PC-3 (cell line): Measurements from ENCODE around the gene ST8SIA4. TPM values are rescaled to one million over a fixed set of nuclear protein-coding genes. Genes with fewer than 3 reads are reported as not detected.

Source experiments
- ATAC-seq: fragments of 200-7000 bp; cut with Tn5 transposase; 2 replicates; pipeline ENCODE4 v1.9.1; 2020; ENCODE audit warnings: mild to moderate bottlenecking, moderate library complexity
- BruUV-seq: library from RNA; stranded (reverse); fragments of 400-500 nt; replicated peaks from 2 replicates; lab custom pipeline; 2021; lab: Mats Ljungman, UMichigan
- CTCF ChIA-PET: fragments of 300-600 bp; sonication (Branson Sonifier 250); formaldehyde crosslinking; loops from one replicate; lab custom pipeline; 2022; ENCODE audit warnings: antibody characterized with exemption; lab: Charles Lee
- POLR2A ChIA-PET: fragments of 300-600 bp; sonication (Branson Sonifier 250); formaldehyde crosslinking; loops from one replicate; lab custom pipeline; 2022; ENCODE audit warnings: antibody characterized with exemption; ENCODE audit not compliant: unreplicated experiment; lab: Charles Lee
- DNase-seq: peaks from one replicate; pipeline ENCODE4 v3.0.0-alpha.2; 2015
- H2AFZ ChIP-seq: fragments of 300-600 bp; sonication (generic); 2 replicates; pipeline ENCODE4 v1.6.0; 2016; ENCODE audit warnings: antibody characterized with exemption, low read length
- H3F3A ChIP-seq: fragments of 300-600 bp; sonication (generic); one replicate; pipeline ENCODE4 v1.6.0; 2017; ENCODE audit warnings: antibody characterized with exemption, low read length, control low read depth, mild to moderate bottlenecking; ENCODE audit not compliant: unreplicated experiment
- H3K27ac ChIP-seq: fragments of 300-600 bp; sonication (generic); 2 replicates; pipeline ENCODE4 v1.5.1; 2016; ENCODE audit warnings: mild to moderate bottlenecking, low read length
- H3K27me3 ChIP-seq: fragments of 300-600 bp; sonication (generic); 2 replicates; pipeline ENCODE4 v1.6.1; 2016; ENCODE audit warnings: low read length, mixed read lengths
- H3K36me3 ChIP-seq: fragments of 300-600 bp; sonication (generic); 2 replicates; pipeline ENCODE4 v1.6.1; 2016; ENCODE audit warnings: low read depth, mixed run types, low read length, mixed read lengths
- H3K4me1 ChIP-seq: fragments of 300-600 bp; sonication (generic); 2 replicates; pipeline ENCODE4 v1.5.1; 2016; ENCODE audit warnings: low read length; ENCODE audit not compliant: insufficient read depth
- H3K4me2 ChIP-seq: fragments of 300-600 bp; sonication (generic); 2 replicates; pipeline ENCODE4 v1.6.0; 2016; ENCODE audit warnings: low read length
- H3K4me3 ChIP-seq: fragments of 300-600 bp; sonication (generic); 2 replicates; pipeline ENCODE4 v1.5.1; 2016; ENCODE audit warnings: mild to moderate bottlenecking, low read length, mixed read lengths
- H3K79me2 ChIP-seq: fragments of 300-600 bp; sonication (generic); 2 replicates; pipeline ENCODE4 v1.6.1; 2017; ENCODE audit warnings: low read length, mixed read lengths
- H3K9ac ChIP-seq: fragments of 300-600 bp; sonication (generic); 2 replicates; pipeline ENCODE4 v1.6.0; 2016; ENCODE audit warnings: mild to moderate bottlenecking, low read length
- H3K9me2 ChIP-seq: fragments of 300-600 bp; sonication (generic); replicated peaks from 2 replicates; pipeline ENCODE4 v1.6.1; 2016; ENCODE audit warnings: mixed run types, low read length, mixed read lengths
- H3K9me3 ChIP-seq: fragments of 300-600 bp; sonication (generic); 2 replicates; pipeline ENCODE4 v1.6.1; 2016; ENCODE audit warnings: low read length, mixed read lengths
- H4K20me1 ChIP-seq: fragments of 300-600 bp; sonication (generic); 2 replicates; pipeline ENCODE4 v1.6.1; 2016; ENCODE audit warnings: low read length, mixed read lengths
- CTCF ChIP-seq: fragments of 300-600 bp; sonication (generic); conservative IDR thresholded peaks from 2 replicates; pipeline ENCODE4 v1.5.1; 2017; ENCODE audit warnings: antibody characterized with exemption, low read depth, mild to moderate bottlenecking, low read length
- EZH2 ChIP-seq: fragments of 300-600 bp; sonication (generic); IDR thresholded peaks from one replicate; pipeline ENCODE4 v1.6.1; 2017; ENCODE audit warnings: antibody characterized with exemption, mild to moderate bottlenecking, low read length; ENCODE audit not compliant: unreplicated experiment
- EZH2phosphoT487 ChIP-seq: fragments of 300-600 bp; sonication (generic); IDR thresholded peaks from 2 replicates; pipeline ENCODE4 v1.6.1; 2018; ENCODE audit warnings: mild to moderate bottlenecking, antibody characterized with exemption, low read length, borderline replicate concordance
- intact Hi-C: fragments of 100-400 bp; cut with micrococcal nuclease; formaldehyde crosslinking; loops from 2 replicates; pipeline ENCODE4 v1.9.0; 2023
- total RNA-seq: library from RNA; depleted of rRNA; stranded (reverse); fragments of >200 nt; gene quantifications from 2 replicates; pipeline ENCODE4 v1.2.3, GENCODE V29; 2014

Gene ST8SIA4
- total RNA-seq, 1 experiment from 2014 or later: 0.91 TPM

DNA sequence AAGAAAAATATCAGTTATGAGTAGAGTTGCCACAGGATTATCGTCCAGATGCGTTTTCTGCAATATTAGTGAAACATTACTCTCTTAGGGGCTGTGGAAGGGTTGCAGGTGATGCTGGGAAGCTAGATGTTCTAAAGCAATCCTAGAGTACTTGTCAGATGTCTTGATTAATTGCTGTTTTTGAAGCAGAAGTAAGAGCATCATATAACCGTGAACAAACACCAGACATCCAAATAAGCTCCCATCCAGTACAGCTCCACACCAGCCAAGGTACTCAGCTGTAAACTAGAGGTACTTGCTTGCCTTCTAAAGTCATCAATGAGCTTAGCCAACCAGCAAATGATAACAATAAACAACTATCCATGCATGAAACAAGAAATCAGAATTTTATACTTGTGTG lies 131.1 kb downstream of the ST8SIA4 start:
- Histone ChIP-seq H2AFZ (no peak overlapping the region), H3K9me2 (no peaks in the 10 kb centered on the region), H3K9ac (no peak overlapping the region), H3K4me2 (no peak overlapping the region), H3K4me1 (peaks cover 8% of the 10 kb centered on the region; the same call in 1 of the 2 replicates), H3K36me3 (no peaks in the 10 kb centered on the region), H3K79me2 (no peaks in the 10 kb centered on the region), H3F3A (no peaks in the 10 kb centered on the region), H3K27me3 (no peaks in the 10 kb centered on the region), H3K4me3 (no peak overlapping the region), H3K27ac (no peak overlapping the region), H3K9me3 (no peaks in the 10 kb centered on the region), H4K20me1 (no peaks in the 10 kb centered on the region)
- no TSS peak for BruUV-seq
- DNase-seq (no peak), ATAC-seq (no peak)
- intact Hi-C loops: loop anchor here (5.0 to 10.0 kb wide), 3 partner anchors 150 to 623 kb away; no protein-coding TSS in a partner anchor
- CTCF ChIA-PET: no interaction called here
- POLR2A ChIA-PET: interaction anchor here (0.6 kb wide), 1 partner anchor 138 kb away, joined by 4 read pairs; no protein-coding TSS in a partner anchor
- TF ChIP-seq CTCF (no peak), EZH2phosphoT487 (no peak), EZH2 (no peak)

DNA sequence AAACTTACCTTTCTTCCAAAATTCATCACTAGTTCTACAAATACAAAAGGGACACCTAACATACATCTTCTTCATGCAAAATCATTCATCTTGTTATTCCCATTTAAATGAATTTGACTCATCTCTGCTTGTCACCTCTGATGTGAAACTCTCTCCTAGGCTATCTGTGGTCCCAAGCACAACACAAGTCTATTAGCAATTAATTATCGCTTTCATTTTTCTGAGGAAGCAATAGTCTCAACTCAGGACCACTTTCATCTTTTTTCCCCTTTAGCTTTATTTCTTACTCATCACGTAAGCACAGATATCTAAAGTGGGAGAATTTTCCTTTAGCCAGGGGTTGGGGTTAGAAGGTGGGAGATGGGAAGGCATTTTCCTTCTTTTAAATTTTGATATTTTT lies 131.9 kb downstream of the ST8SIA4 start:
- Histone ChIP-seq H3K4me2 (no peak overlapping the region), H3K27ac (no peak overlapping the region), H3F3A (no peaks in the 10 kb centered on the region), H3K4me1 (no peaks in the 10 kb centered on the region), H3K27me3 (no peaks in the 10 kb centered on the region), H3K9ac (no peak overlapping the region), H2AFZ (no peak overlapping the region), H3K79me2 (no peaks in the 10 kb centered on the region), H3K9me3 (no peaks in the 10 kb centered on the region), H3K4me3 (no peak overlapping the region), H3K36me3 (no peaks in the 10 kb centered on the region), H3K9me2 (no peaks in the 10 kb centered on the region), H4K20me1 (no peaks in the 10 kb centered on the region)
- DNase-seq (no peak), ATAC-seq (no peak)
- ChIA-PET POLR2A (no interaction called here), CTCF (no interaction called here)
- no peak for TF ChIP-seq EZH2phosphoT487
- TF ChIP-seq CTCF: no peak
- no peak for TF ChIP-seq EZH2
- intact Hi-C loops: loop anchor here (5.0 to 10.0 kb wide), 3 partner anchors 149 to 624 kb away; no protein-coding TSS in a partner anchor
- BruUV-seq: no TSS peak

DNA sequence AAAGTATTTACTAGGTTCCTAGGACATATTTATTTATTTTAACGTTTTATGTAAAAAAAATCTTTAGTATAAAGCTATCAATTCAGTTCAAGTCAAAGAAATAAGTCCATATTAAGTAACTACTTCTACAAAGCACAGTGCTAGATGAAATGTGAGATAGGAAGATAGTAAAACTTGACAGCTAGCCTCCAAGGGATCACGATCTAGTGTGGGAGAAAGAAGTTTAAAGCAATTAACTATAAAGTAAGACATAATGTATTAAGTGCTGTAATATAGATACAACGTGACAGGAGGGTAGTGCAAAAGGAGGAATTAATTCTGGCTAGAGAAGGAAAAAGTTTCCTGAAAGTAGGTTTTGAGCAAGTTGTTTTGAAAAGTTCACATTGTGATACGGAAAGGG lies 134.9 kb downstream of the ST8SIA4 start:
- ChIA-PET CTCF (no interaction called here), POLR2A (no interaction called here)
- Histone ChIP-seq H3K9ac (no peak overlapping the region), H3K27me3 (no peaks in the 10 kb centered on the region), H3K4me1 (no peaks in the 10 kb centered on the region), H2AFZ (no peak overlapping the region), H3K79me2 (no peaks in the 10 kb centered on the region), H3K4me2 (no peak overlapping the region), H3K36me3 (no peaks in the 10 kb centered on the region), H3K9me2 (no peaks in the 10 kb centered on the region), H3F3A (no peaks in the 10 kb centered on the region), H3K27ac (no peak overlapping the region), H3K9me3 (no peaks in the 10 kb centered on the region), H3K4me3 (no peak overlapping the region), H4K20me1 (no peaks in the 10 kb centered on the region)
- ATAC-seq: no peak
- no TSS peak for BruUV-seq
- TF ChIP-seq EZH2phosphoT487: no peak
- no peak for TF ChIP-seq CTCF
- no peak for TF ChIP-seq EZH2
- DNase-seq: no peak
- intact Hi-C loops: no loop called here
